ENCODE measurements around the gene OR51S1.

- TF ChIP-seq, protein P1, sequence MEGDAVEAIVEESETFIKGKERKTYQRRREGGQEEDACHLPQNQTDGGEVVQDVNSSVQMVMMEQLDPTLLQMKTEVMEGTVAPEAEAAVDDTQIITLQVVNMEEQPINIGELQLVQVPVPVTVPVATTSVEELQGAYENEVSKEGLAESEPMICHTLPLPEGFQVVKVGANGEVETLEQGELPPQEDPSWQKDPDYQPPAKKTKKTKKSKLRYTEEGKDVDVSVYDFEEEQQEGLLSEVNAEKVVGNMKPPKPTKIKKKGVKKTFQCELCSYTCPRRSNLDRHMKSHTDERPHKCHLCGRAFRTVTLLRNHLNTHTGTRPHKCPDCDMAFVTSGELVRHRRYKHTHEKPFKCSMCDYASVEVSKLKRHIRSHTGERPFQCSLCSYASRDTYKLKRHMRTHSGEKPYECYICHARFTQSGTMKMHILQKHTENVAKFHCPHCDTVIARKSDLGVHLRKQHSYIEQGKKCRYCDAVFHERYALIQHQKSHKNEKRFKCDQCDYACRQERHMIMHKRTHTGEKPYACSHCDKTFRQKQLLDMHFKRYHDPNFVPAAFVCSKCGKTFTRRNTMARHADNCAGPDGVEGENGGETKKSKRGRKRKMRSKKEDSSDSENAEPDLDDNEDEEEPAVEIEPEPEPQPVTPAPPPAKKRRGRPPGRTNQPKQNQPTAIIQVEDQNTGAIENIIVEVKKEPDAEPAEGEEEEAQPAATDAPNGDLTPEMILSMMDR (IDR thresholded peaks at IDR 0.05): no peak
- no peak for TF ChIP-seq ZFX (IDR thresholded peaks at IDR 0.05; ENCODE audit: borderline replicate concordance)
These were observed 2.0 kb upstream of the OR51S1 start for GRCh38 chr11:4851033-4851432.

Measured in 22Rv1 (cell line).